DOHH2 (cell line): ENCODE data around the gene SERPINF2.

Experiments used
- H3F3A ChIP-seq: fragments of 200-600 bp; sonication (generic), shearing (Covaris generic); 2 replicates; pipeline ENCODE4 v1.6.0; 2016; ENCODE audit warnings: antibody characterized with exemption, mild to moderate bottlenecking; ENCODE audit not compliant: control insufficient read depth, insufficient read depth
- H3K27ac ChIP-seq: fragments of 200-600 bp; sonication (generic); 2 replicates; pipeline ENCODE4 v1.5.1; 2014; ENCODE audit warnings: low read depth, mild to moderate bottlenecking, low read length, moderate library complexity
- H3K27me3 ChIP-seq: fragments of 200-600 bp; sonication (generic); 2 replicates; pipeline ENCODE4 v1.6.1; 2014; ENCODE audit warnings: mild to moderate bottlenecking, low read length, mixed read lengths; ENCODE audit not compliant: control insufficient read depth
- H3K36me3 ChIP-seq: fragments of 200-600 bp; sonication (generic); 2 replicates; pipeline ENCODE4 v1.6.1; 2014; ENCODE audit warnings: mild to moderate bottlenecking, low read length, moderate library complexity, mixed read lengths; ENCODE audit not compliant: control insufficient read depth
- H3K4me1 ChIP-seq: fragments of 200-600 bp; sonication (generic); 2 replicates; pipeline ENCODE4 v1.6.1; 2014; ENCODE audit warnings: mild to moderate bottlenecking, low read length, mixed read lengths; ENCODE audit not compliant: control insufficient read depth
- H3K4me2 ChIP-seq: fragments of 200-600 bp; sonication (generic); 2 replicates; pipeline ENCODE4 v1.6.0; 2014; ENCODE audit warnings: mild to moderate bottlenecking, low read length, moderate library complexity
- H3K4me3 ChIP-seq: fragments of 200-600 bp; sonication (generic); 2 replicates; pipeline ENCODE4 v1.5.1; 2014; ENCODE audit warnings: mild to moderate bottlenecking, low read length, mixed read lengths
- H3K79me2 ChIP-seq: fragments of 200-600 bp; sonication (generic); 2 replicates; pipeline ENCODE4 v1.6.1; 2014; ENCODE audit warnings: mild to moderate bottlenecking, low read length, mixed read lengths; ENCODE audit not compliant: control insufficient read depth
- H3K9me2 ChIP-seq: fragments of 200-600 bp; sonication (generic); replicated peaks from 2 replicates; pipeline ENCODE4 v1.6.1; 2014; ENCODE audit warnings: mild to moderate bottlenecking, low read length, mixed read lengths; ENCODE audit not compliant: control insufficient read depth
- H3K9me3 ChIP-seq: fragments of 200-600 bp; sonication (generic); 2 replicates; pipeline ENCODE4 v1.6.1; 2014; ENCODE audit warnings: antibody characterized with exemption, low read length, mixed read lengths; ENCODE audit not compliant: control insufficient read depth, insufficient read depth
- H4K20me1 ChIP-seq: fragments of 200-600 bp; sonication (generic); 2 replicates; pipeline ENCODE4 v1.6.0; 2014; ENCODE audit warnings: low read depth, mild to moderate bottlenecking, antibody characterized with exemption, low read length, moderate library complexity; ENCODE audit not compliant: control insufficient read depth, insufficient read depth
- EZH2phosphoT487 ChIP-seq: fragments of 200-600 bp; sonication (generic); IDR thresholded peaks from 2 replicates; pipeline ENCODE4 v1.6.1; 2017; ENCODE audit warnings: borderline replicate concordance, mild to moderate bottlenecking, antibody characterized with exemption, low read length, moderate library complexity, mixed read lengths
- TF ChIP-seq, protein P1 (sequence below): fragments of 200-600 bp; sonication (generic); IDR thresholded peaks from one replicate; pipeline ENCODE4 v1.5.1; 2014; ENCODE audit warnings: antibody characterized with exemption, mild to moderate bottlenecking, low read depth, low read length; ENCODE audit not compliant: poor library complexity, severe bottlenecking

SERPINF2 gene

DNA sequence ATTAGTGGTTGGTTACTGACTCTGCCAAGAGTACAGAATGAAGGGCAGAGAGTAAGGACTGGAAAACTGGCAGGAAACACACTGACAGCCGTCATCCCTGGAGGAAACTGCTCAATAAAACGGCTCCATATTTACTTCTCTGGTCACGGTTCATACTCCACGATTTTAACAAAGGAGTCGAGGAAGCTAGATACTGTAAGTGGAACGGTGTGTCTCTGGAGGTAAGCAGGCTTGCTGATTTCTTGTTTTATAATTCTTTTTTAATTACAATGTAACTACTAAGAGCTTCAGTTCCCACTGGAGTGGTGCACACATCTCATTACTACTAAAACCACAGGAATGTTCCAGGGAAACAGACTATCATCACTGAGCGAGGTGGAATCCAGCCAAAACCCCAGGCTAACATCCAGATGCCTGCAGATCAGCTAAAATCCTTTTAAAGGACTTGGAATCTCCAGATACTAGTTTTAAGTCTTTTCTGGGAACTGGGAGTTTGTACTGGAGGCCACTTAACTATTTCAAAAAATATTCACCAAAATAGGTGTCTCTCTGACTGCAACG is 37.0 kb downstream of the SERPINF2 start:
- Histone ChIP-seq H3K4me3 (no peak overlapping the region), H4K20me1 (no peaks in the 10 kb centered on the region), H3K27ac (peak overlapping the region; percentile 12; the same call in 1 of the 2 replicates), H3K27me3 (no peaks in the 10 kb centered on the region), H3K4me2 (no peak overlapping the region), H3K4me1 (peaks cover 46% of the 10 kb centered on the region), H3K9me3 (no peaks in the 10 kb centered on the region), H3K36me3 (peaks cover 79% of the 10 kb centered on the region), H3F3A (peaks cover 18% of the 10 kb centered on the region), H3K79me2 (no peaks in the 10 kb centered on the region), H3K9me2 (no peaks in the 10 kb centered on the region)
- no peak for TF ChIP-seq EZH2phosphoT487
- TF ChIP-seq, protein P1, sequence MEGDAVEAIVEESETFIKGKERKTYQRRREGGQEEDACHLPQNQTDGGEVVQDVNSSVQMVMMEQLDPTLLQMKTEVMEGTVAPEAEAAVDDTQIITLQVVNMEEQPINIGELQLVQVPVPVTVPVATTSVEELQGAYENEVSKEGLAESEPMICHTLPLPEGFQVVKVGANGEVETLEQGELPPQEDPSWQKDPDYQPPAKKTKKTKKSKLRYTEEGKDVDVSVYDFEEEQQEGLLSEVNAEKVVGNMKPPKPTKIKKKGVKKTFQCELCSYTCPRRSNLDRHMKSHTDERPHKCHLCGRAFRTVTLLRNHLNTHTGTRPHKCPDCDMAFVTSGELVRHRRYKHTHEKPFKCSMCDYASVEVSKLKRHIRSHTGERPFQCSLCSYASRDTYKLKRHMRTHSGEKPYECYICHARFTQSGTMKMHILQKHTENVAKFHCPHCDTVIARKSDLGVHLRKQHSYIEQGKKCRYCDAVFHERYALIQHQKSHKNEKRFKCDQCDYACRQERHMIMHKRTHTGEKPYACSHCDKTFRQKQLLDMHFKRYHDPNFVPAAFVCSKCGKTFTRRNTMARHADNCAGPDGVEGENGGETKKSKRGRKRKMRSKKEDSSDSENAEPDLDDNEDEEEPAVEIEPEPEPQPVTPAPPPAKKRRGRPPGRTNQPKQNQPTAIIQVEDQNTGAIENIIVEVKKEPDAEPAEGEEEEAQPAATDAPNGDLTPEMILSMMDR: no peak

DNA sequence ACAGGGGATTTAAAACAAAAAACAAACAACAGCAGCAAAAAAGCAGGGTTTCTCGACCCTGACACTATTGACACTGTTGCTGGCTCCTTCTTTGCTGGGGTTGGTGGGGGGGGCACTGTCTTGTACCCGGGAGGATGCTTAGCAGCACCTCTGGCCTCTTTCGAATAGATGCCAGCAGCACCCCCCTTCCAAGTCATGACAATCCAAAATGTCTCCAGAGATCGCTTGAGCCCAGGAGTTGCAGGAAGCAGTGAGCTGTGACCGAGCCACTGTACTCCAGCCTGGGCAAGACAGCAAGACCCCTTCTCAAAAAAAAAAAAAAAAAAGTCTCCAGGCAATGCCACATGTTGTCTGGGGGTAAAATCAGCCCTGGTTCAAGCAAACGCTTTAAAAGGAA is 39.5 kb downstream of the SERPINF2 start:
- H3K27me3 ChIP-seq: no peaks in the 10 kb centered on the region
- H3K9me2 ChIP-seq: no peaks in the 10 kb centered on the region
- peak overlapping the region; percentile 84 for H3K27ac ChIP-seq
- no peak for TF ChIP-seq EZH2phosphoT487
- TF ChIP-seq, protein P1: no peak
- no peaks in the 10 kb centered on the region for H4K20me1 ChIP-seq
- peaks cover 46% of the 10 kb centered on the region for H3K4me1 ChIP-seq
- H3K9me3 ChIP-seq: no peaks in the 10 kb centered on the region
- H3K36me3 ChIP-seq: peaks cover 73% of the 10 kb centered on the region
- peaks cover 16% of the 10 kb centered on the region for H3F3A ChIP-seq
- no peaks in the 10 kb centered on the region for H3K79me2 ChIP-seq
- H3K4me2 ChIP-seq: peak overlapping the region; percentile 61
- H3K4me3 ChIP-seq: peak overlapping the region; percentile 43

DNA sequence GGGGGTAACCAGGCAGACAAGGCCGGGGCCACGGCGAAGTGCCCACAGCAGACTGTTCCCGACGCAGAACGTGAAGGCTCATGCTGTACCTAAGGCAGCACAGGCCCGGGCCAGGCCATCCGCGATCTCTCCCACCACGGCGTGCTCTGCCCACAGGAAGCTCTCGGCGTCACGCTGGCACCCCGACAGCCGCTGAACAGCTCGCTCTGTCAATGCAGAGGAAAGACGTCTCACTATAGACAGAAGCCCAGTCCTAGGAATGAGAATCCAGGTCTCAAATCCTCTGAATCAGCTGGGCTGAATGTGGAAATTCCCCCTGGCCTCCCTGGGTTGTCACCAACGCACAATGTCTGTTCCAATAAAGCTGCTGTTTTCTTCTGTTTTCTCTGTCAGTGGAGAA is 40.6 kb downstream of the SERPINF2 start:
- H3K27ac ChIP-seq: peak overlapping the region; percentile 84
- H3K9me3 ChIP-seq: no peaks in the 10 kb centered on the region
- peak overlapping the region; percentile 43 for H3K4me3 ChIP-seq
- H3F3A ChIP-seq: peaks cover 16% of the 10 kb centered on the region
- TF ChIP-seq, protein P1: no peak
- TF ChIP-seq EZH2phosphoT487: no peak
- no peaks in the 10 kb centered on the region for H3K9me2 ChIP-seq
- no peaks in the 10 kb centered on the region for H4K20me1 ChIP-seq
- H3K79me2 ChIP-seq: peaks cover 4% of the 10 kb centered on the region; the same call in 1 of the 2 replicates
- H3K36me3 ChIP-seq: peaks cover 72% of the 10 kb centered on the region
- H3K27me3 ChIP-seq: no peaks in the 10 kb centered on the region
- peak overlapping the region; percentile 61 for H3K4me2 ChIP-seq
- peaks cover 46% of the 10 kb centered on the region for H3K4me1 ChIP-seq
